Endometrium (tissue), 2 donors: ENCODE data around the gene C10orf62.

Experiments used
- FAIRE-seq: peaks from 2 replicates; lab custom pipeline; 2012; peaks lifted over from hg19 to GRCh38; lab: Jason Lieb, UNC
- donor health status: control.
- donor health status: control.

The C10orf62 gene

GRCh38 chr10:97585439-97585811, 4.1 kb upstream of the C10orf62 start:
- no peak for FAIRE-seq

DNA sequence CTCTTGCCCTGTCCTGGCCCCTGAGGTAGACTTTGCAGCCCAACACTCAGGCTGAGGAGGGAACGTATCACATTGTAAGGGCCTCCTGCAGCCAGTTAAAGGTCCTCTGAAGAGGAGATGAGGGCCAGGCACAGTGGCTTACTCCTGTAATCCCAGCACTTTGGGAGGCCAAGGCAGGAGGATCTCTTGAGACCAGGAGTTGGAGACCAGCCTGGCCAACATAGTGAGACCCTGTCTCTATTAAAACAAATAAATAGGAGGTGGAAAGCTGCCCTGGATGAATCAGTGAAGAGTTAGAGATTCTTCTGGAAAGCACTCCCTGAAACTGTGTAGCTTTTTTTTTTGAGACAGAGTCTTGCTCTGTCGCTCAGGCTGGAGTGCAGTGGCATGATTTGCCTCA, 2.3 kb upstream of the C10orf62 start:
- FAIRE-seq = no peak

GRCh38 chr10:97590082-97590747, 694 bp downstream of the C10orf62 start:
- FAIRE-seq = no peak

DNA sequence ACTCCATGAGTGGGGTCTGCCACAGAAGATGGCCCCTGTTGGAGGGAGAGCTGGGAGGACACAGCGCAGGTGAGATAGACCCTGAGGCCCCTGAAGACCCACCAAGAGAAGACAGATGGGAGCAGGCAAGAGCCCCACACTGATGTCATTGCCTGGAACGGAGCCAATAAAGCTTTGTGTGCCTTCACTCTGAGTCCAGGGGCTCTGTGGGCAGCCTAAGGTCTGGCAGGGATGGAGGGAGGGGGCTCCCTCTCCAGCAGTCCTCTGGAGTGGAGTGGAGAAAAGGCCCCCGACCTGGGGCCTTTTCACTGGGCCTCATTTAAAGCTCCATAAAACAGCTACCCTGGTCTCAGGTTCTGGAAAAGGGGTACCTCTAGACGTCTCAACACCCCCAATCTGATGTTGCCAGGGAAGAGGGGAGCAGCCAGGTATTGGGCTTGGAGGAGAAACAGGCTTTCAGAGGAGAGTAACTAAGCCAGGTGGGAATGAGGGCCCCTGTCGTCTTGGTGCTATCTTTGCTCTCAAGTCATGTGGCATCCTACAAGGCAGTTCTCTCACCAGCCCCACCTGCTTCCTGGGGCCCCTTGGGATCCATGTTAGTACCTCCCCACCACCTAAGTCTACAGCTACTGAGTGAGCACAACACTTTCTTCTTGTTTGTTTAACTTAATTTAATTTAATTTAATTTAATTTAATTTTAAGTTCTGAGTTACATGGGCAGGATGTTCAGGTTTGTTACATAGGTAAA, 1.4 kb downstream of the C10orf62 start:
- no peak for FAIRE-seq

- FAIRE-seq = no peak
These were observed 3.9 kb downstream of the C10orf62 start for GRCh38 chr10:97593421-97593820.

DNA sequence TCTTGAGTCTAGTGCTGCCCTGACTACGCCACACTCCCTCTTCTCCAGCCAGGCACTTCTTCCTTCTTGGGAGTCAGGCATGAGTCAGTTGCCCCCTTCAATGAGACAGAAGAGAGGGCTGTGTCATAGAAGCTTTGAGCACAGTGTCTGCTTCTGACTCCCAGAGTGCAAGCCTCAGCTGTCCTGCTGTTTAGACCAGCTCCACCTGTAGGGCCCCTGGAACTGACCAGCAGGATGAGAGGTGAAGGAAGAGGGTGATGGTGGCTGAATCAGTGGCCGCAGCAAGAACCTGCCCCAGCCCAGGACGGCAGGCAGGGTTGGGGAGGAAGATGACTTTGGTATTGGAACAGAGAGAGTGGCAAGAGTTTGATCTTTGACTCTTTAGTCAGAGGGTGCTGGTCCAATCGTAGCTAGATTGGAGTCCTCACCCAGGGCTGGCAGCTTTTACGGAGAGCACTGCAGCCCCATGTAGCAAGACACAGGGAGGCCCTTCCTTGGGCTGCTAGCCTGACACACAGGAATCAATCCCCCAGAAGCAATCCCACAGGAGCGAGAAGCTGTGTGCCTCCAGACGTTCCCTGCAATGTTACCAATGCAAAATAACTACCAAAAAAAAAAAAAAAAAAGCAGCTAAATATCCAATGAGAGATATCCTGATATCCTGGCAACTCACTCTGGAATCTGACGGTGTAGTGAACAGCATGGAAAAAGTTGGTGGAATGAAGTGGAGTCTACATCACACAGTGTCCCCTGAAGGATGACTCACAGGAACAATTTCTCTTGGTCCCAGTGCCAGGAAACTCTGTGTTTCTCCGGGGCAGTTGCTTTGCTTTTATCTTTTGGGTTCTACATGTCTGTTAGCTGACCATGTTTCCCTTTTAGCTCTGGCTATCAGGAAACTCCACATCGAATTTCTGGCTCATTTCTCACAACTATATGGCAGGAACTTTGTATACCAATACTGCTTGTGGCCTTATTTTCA, 6.9 kb downstream of the C10orf62 start:
- FAIRE-seq = no peak

DNA sequence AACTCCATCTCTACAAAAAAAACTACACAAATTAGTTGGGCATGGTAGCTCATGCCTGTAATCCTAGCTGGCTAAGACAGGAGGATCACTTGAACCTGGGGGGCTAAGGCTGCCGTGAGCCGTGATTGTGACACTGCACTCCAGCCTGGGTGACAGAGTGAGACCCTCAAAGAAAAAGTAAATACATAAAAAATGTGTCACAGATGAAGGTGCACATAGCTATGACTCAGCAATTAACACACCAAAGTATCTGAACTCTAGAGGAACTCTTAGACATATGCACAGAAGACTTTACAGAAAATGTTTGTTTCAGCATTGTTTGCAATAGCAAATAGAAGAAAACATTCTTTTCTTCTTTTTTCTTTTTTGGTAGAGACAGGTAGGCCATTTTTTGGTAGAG, 8.3 kb downstream of the C10orf62 start:
- FAIRE-seq = no peak

DNA sequence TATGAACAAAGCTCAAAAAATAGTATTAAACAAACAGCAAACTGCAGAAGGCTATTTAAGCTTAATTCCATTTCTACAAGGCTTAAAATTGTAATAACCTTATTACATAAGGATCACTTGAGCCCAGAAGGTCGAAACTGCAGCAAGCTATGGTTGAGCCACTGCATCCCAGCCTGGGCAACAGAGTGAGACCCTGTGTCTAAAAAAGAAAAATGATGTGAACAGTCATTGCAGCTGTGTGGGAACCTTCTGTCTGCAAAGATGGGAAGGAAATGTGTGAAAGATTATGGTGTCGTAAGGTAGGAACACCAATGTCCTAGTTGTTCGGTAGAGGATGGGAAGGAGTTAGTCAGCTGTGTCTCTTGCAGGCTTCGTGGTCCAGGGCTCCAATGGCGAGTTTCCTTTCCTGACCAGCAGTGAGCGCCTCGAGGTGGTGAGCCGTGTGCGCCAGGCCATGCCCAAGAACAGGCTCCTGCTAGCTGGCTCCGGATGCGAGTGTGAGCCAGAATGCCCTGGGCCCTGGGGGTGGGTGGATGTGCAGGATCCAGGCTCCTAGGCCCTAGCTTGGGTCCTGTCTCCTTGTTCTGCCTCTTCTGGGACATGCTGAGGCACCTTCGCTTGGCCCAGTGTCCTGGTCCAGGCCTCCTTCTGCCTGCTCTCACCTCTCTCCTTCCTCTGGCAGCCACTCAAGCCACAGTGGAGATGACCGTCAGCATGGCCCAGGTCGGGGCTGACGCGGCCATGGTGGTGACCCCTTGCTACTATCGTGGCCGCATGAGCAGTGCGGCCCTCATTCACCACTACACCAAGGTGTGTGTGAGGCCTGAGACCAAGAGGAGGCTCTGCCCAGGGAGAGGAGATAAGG, 9.1 kb downstream of the C10orf62 start:
- FAIRE-seq = no peak

DNA sequence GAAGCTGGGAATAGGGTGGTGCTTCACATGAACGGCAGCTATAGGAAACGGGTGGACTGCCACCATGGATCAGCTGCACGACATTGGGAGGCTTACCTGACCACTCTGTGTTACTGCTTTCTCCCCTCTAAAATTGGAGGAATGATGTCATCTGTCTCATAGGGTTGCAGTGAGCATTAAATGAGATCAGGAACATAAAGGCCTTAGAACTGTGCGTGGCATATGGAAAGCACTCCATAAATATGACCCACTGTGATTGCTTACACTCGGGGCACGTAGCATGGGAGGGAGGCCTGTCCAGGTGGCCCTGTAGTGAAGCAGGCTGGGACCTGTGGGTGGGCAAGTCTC, 9.7 kb downstream of the C10orf62 start:
- no peak for FAIRE-seq

DNA sequence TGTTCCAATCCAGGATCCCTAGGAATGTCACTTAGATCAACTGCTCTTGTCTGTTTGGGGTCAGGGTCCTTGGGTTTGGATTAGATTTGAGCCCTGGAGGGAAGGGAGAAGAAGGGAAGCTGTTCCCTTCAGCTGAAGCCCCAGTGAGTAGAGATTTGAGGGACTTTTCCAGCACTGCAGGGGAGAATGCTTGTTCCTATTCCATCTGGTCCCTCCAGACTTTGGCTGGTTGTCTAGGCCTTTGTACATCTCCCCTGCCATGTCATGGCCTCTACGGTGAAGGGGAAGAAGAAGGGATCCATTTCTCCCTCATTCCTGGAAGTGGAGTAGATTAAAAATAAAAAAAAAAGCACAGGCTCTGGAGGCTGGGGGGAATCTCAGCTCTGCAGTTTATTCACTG, 11.1 kb downstream of the C10orf62 start:
- FAIRE-seq = no peak

GRCh38 chr10:97601268-97602215, 12.0 kb downstream of the C10orf62 start:
- FAIRE-seq = no peak

- no peak for FAIRE-seq
These were observed 17.6 kb downstream of the C10orf62 start for GRCh38 chr10:97607095-97607636.

DNA sequence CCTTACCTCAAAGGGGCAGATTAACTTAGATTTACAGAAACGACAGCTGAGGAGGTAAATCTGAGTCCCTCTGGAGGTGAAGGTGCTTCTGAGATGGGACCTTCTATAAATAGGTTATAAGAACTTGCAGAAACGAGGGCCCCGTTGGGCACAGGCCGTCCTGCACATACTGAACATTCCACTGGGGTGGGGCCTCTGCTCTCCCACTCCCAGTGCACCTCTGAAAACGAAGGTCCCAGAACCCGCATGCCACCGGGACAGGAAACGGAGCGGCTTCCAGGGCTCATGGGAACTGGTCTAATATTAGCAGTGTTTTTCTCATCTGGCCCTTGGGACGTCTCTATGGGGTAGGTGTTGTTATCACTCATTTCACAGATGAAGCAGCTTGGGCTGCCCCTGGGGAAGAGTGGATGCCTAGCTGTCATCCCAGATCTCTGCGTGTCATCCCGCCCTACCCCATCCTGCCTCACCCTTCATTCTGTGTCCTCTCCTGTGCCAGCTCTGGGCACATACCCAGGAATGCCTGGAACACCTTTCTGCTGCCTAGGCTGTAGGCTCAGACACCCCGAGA, 19.6 kb downstream of the C10orf62 start:
- no peak for FAIRE-seq

DNA sequence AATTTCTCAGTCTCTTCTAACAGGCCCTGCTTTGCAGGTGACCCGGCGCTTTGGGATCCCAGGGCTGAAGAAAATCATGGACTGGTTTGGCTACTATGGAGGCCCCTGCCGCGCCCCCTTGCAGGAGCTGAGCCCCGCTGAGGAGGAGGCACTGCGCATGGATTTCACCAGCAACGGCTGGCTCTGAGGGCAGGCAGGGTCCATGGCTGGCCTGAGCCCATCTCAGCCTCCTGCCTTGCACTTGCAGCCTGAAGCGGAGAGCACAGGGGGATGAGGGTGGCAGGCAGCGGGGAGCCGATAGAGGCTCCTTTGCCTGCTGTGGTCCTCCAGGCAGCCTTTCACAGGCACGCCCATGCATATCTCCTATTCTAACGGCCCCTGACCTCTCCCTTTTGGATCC, 22.0 kb downstream of the C10orf62 start:
- FAIRE-seq = no peak

DNA sequence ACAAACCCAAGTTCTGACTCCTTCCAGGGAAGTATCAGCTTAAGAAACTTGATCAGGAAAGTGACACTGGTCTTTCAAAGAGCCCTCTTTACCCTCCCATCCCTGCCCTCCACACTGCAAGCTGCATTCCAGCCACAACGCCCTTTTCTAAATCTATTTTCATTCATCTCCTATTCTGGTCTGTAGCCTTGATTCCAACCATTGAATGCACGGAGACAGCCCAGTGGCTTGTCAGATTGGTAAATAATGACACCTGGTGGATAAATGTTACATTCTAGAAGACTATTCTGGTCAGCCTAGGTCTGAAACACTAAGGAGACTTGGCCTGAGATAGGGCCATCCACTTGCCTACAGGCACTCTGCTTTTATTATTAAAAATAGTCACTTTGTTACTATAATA, 22.9 kb downstream of the C10orf62 start:
- no peak for FAIRE-seq

DNA sequence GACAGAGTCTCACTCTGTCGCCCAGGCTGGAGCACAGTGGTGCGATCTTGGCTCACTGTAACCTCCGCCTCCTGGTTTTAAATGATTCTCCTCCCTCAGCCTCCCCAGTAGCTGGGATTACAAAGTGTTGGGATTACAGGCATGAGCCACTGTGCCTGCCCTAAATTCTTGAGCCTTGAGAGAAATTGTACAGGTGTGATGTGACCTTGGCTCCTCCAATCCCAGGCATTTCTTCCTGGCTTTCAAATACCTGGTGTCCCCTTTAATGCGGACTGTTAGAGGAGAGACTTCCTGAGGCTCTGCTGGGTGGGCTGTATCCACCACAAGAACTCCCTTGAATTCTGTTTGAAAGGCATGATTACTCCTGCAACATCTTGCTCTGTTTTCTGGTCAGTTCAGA, 28.8 kb downstream of the C10orf62 start:
- no peak for FAIRE-seq

- FAIRE-seq = no peak
These were observed 29.2 kb downstream of the C10orf62 start for GRCh38 chr10:97618733-97619132.

DNA sequence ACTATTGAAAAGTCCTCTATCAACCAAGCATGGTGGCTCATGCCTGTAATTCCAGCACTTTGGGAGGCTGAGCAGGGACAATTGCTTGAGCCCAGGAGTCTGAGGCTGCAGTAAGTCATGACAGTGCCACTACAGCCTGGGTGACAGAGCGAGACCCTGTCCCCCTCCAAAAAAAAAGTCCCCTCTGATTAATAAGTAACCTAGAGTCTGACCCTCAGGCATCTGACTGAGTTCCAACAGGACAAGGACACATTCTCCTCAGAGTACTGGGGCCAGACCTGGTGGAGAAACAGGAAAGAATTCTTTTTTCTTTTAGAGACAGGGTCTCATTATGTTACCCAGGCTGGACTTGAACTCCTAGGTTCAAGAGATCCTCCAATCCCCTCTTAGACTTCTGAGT, 33.8 kb downstream of the C10orf62 start:
- no peak for FAIRE-seq

DNA sequence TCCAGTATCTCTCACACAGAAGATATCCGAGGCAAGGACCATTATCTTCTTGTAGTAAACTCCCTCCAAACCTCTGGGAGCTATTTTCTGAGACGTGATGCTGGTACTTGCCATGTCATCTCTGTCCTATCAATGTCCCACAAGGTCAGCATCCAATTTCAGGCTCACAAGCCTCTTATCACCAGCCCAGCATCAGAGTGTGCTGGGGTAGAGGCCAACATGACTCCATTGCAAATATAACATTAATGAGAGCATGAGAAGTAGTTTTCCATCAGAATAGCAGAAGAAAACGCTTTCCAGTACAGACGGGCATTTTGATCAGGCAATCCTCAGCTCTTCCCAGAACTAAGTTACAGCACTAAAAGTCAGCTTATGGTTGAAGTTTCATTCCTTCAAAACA, 38.2 kb downstream of the C10orf62 start:
- FAIRE-seq = no peak

DNA sequence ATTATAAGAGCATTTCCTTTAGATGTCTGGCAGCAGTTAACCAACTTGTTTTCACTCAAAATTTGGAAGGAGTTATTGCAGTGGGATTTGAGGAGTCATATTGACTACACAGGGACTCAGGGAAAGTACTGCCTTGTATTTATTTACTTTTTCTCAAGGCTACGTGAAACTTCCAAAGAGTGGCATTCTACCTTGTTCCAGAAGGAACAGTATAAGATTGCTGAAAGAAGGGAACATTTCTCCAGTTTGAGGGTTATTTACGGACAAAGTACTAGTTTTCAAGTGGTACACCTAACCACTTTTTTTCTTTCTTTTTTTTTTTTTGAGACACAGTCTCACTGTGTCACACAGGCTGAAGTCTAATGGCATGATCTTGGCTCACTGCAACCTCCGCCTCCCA, 38.7 kb downstream of the C10orf62 start:
- no peak for FAIRE-seq
